COLO829 (cell line): ENCODE results near the gene CDKN2B.

Source experiments
- DNase-seq: peaks from one replicate; pipeline ENCODE4 v3.0.0; 2012; ENCODE audit warnings: low spot score

Gene CDKN2B

GRCh38 chr9:21993893-21994555, 15.1 kb downstream of the CDKN2B start, which contains the start of gene CDKN2A:
Gene CDKN2A, minus strand, starts transcription at chr9:21994392.
- DNase-seq = no peak

- DNase-seq = no peak
These were observed 16.1 kb downstream of the CDKN2B start for GRCh38 chr9:21993007-21993406.

DNA sequence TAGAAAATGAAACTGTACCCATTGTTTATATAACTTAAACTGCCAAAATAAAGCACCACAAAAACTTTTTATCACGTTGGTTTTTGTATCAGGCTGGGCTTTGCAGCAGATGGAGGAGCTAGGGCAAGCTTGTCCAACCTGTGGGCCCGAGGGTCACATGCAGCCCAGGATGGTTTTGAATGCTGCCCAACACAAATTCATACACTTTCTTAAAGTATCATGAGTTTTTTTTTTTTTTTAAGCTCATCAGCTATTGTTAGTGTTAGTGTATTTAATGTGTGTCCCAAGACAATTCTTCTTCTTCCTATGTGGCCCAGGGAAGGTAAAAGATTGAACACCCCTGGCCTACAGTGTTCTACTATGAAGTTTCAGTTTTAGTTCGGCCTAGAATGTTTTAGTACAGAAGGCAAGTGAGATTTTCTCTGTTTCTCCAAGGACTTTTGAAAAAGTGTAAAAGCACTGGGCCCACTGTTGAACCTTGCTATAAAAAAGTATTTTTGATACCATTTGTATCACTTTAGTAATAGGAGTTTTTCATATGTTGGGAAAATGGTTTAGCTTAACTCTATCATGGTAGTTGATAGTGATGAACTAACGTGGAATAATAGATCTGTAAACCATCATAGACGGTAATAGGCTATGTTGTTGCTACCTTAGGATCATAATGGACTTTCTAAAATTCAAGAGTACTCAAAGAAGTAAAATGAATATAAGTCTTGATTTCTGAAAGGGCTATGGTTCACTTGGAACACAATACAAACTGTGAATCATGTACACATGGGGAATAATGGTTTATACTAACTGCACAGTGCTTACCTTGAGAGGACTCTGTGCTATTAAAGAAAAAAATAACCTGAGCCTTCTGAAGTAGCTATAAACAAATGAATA, 17.8 kb downstream of the CDKN2B start:
- no peak for DNase-seq

DNA sequence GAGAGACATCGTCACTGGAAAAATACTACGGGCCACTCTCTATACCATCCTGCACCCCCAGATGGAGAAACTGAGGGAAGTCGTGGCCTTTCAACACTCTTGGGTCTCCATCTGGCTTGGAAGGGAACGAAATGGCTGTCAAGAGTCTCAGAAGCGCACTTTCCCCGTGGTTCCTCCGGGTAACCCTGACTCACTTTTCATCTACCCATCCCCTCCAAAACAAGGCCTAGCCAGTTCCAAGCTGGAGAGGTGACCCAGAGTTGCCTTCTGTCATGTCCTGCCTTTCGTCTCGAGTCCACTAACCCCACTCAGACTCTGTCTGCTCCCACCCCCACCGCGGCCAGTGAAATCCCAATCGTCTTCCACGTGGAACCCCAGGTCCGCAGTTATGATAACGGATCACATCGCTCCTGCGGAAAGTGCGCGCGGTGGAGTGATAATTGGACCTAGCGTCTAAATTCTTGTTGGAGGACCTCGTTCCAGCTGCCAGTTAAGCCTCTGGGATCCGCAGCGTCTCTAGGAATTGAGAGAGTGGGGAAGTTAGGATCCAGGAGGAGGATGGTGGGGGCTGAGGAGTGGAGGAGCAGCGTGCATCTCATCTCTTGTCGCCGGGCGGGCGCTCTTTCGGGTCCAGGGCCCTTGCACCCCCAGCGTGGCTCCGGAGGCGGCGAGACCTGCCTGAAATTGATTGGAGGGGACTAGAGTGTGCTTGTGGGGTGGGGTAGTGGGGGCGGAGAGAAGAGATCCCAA, 19.5 kb downstream of the CDKN2B start:
- no peak for DNase-seq

- DNase-seq = no peak
These were observed 20.8 kb downstream of the CDKN2B start for GRCh38 chr9:21988056-21988990.

DNA sequence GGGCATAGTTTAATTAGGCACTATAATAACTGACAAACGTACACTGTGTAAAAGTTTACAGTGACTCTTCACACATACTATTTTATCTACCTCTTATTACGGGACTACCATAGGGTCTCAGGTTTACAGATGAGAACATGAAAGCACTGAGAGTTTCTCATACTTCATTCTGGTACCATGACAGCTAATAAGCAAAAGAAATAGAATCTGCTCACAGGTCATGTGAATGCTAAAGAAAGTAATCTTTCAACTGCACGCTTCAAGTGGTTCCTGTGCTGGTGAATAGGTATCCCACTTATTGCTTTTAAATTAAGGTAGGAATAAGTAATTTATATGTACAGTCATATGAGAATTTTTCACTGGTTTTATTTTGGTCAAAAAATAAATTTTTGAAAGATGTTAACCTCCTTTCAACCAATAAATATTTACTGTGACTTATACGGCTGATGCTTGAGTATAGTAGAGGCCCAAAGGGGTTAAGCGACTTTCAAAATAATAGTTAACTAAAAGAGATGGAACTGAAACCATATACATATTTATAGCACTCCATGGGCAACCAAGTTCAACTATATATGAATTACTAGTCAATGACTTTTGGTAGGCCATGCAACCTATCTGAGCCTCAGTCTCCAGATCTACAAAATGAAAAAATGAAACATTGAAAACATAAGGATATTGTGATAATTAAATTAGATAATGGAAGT, 23.0 kb downstream of the CDKN2B start:
- no peak for DNase-seq

DNA sequence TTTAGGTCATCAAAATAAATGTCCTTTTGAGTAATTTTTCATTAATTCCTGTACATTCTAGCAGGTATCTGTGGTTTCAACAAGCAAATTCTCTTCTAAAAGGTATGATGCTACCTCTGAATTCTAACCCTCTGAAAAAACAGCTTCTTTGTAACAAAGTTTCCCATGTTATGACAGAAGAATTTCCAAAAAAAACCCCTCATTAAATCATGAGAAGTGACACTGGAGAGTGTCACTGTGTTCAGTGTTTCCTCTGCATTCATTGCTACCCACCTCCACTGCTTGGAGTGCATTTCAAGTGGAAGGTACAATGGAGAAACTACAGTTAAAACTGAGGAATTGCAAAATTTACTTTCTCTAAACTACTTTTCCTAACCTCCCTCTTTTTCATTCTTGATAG, 25.0 kb downstream of the CDKN2B start:
- no peak for DNase-seq

DNA sequence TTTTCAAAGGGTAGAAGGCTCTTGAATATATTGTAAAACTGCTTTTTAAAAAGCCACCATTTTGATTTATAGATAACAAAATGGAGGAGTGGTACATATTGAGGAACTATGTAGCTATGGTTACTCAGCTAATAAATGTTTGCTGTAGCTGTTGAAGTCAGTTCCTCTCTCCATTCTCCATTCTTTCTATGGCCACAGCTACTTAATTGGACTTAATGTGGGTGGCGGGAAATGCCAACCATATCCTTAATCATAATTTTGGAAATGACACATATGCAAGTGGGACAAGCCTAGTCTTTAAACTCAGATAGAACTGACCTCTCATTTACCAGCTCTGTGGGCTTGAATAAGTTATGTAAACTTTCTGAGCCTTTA, 25.6 kb downstream of the CDKN2B start:
- no peak for DNase-seq

- DNase-seq = no peak
These were observed 26.1 kb downstream of the CDKN2B start for GRCh38 chr9:21982861-21983560.

- no peak for DNase-seq
These were observed 26.7 kb downstream of the CDKN2B start for GRCh38 chr9:21982391-21982790.

GRCh38 chr9:21976334-21976875, 32.7 kb downstream of the CDKN2B start:
- no peak for DNase-seq

- peak; percentile 36 for DNase-seq
These were observed 34.2 kb downstream of the CDKN2B start for GRCh38 chr9:21974722-21975409.

GRCh38 chr9:21974343-21974721, 34.8 kb downstream of the CDKN2B start:
- no peak for DNase-seq

- no peak for DNase-seq
These were observed 36.7 kb downstream of the CDKN2B start for GRCh38 chr9:21972361-21972760.

GRCh38 chr9:21970800-21971640, 38.1 kb downstream of the CDKN2B start:
- DNase-seq = peak; percentile 46

GRCh38 chr9:21969951-21970799, 38.9 kb downstream of the CDKN2B start:
- DNase-seq = no peak
